SK-N-SH treated with all-trans-retinoic acid at 6 μM for 48 hours (cell line): ENCODE measurements around the gene PEPD.

ENCODE experiments used
- ATAC-seq: fragments of 200-7000 bp; cut with Tn5 transposase; 3 replicates; pipeline ENCODE4 v1.9.1; 2020; ENCODE audit warnings: mild to moderate bottlenecking, moderate library complexity
- ARNTL ChIP-seq: fragments of 450-650 bp; formaldehyde crosslinking; IDR thresholded peaks from 2 replicates; pipeline ENCODE4 v1.5.0; 2020; ENCODE audit warnings: low read depth, mild to moderate bottlenecking, moderate library complexity, borderline replicate concordance
- BACH2 ChIP-seq: fragments of 250-450 bp; sonication (Bioruptor Pico); IDR thresholded peaks from 2 replicates; pipeline ENCODE4 v1.9.0; 2021; ENCODE audit warnings: mild to moderate bottlenecking, borderline replicate concordance
- CREB5 ChIP-seq: fragments of 250-450 bp; sonication (Bioruptor Pico); IDR thresholded peaks from 2 replicates; pipeline ENCODE4 v1.5.1; 2020; ENCODE audit warnings: low read depth, mild to moderate bottlenecking, moderate library complexity
- CSDC2 ChIP-seq: fragments of 250-450 bp; sonication (Bioruptor Pico); IDR thresholded peaks from 2 replicates; pipeline ENCODE4 v1.5.0; 2020; ENCODE audit warnings: mild to moderate bottlenecking, moderate library complexity
- ESRRG ChIP-seq: fragments of 250-450 bp; sonication (Bioruptor Pico); IDR thresholded peaks from 2 replicates; pipeline ENCODE4 v1.6.1; 2021; ENCODE audit warnings: mild to moderate bottlenecking
- GLIS3 ChIP-seq: fragments of 250-450 bp; sonication (Bioruptor Pico); IDR thresholded peaks from 2 replicates; pipeline ENCODE4 v1.5.0; 2020; ENCODE audit warnings: mild to moderate bottlenecking, moderate library complexity
- OSR1 ChIP-seq: fragments of 250-450 bp; sonication (Bioruptor Pico); IDR thresholded peaks from 2 replicates; pipeline ENCODE4 v1.8.0; 2022; ENCODE audit warnings: moderate library complexity, mild to moderate bottlenecking, inconsistent platforms
- POU6F1 ChIP-seq: fragments of 250-450 bp; sonication (Bioruptor Pico); IDR thresholded peaks from 2 replicates; pipeline ENCODE4 v1.8.0; 2021; ENCODE audit warnings: low read depth, mild to moderate bottlenecking, moderate library complexity, borderline replicate concordance
- PPARA ChIP-seq: fragments of 250-450 bp; sonication (Bioruptor Pico); IDR thresholded peaks from 2 replicates; pipeline ENCODE4 v1.5.0; 2020; ENCODE audit warnings: mild to moderate bottlenecking, borderline replicate concordance
- RARB ChIP-seq: fragments of 250-450 bp; sonication (Bioruptor Pico); IDR thresholded peaks from 2 replicates; pipeline ENCODE4 v1.8.0; 2021; ENCODE audit warnings: mild to moderate bottlenecking, moderate library complexity
- SNAI2 ChIP-seq: fragments of 250-450 bp; sonication (Bioruptor Pico); IDR thresholded peaks from 2 replicates; pipeline ENCODE4 v1.5.0; 2020; ENCODE audit warnings: mild to moderate bottlenecking, moderate library complexity
- TCF4 ChIP-seq: fragments of 250-450 bp; sonication (Bioruptor Pico); IDR thresholded peaks from 2 replicates; pipeline ENCODE4 v1.8.0; 2021; ENCODE audit warnings: mild to moderate bottlenecking, moderate library complexity, borderline replicate concordance
- TOX ChIP-seq: fragments of 250-450 bp; sonication (Bioruptor Pico); IDR thresholded peaks from 2 replicates; pipeline ENCODE4 v1.8.0; 2021; ENCODE audit warnings: mild to moderate bottlenecking, moderate library complexity, borderline replicate concordance
- TSHZ2 ChIP-seq: fragments of 250-450 bp; sonication (Bioruptor Pico); IDR thresholded peaks from 2 replicates; pipeline ENCODE4 v1.5.0; 2020; ENCODE audit warnings: mild to moderate bottlenecking, moderate library complexity
- ZC3H10 ChIP-seq: fragments of 250-450 bp; sonication (Bioruptor Pico); IDR thresholded peaks from 2 replicates; pipeline ENCODE4 v1.5.1; 2021; ENCODE audit warnings: mild to moderate bottlenecking, moderate library complexity
- ZFP3 ChIP-seq: fragments of 250-450 bp; sonication (Bioruptor Pico); IDR thresholded peaks from 2 replicates; pipeline ENCODE4 v1.5.0; 2020; ENCODE audit warnings: mild to moderate bottlenecking, moderate library complexity
- ZFP30 ChIP-seq: fragments of 450-650 bp; formaldehyde crosslinking; IDR thresholded peaks from 2 replicates; pipeline ENCODE4 v1.5.0; 2022; ENCODE audit warnings: mild to moderate bottlenecking, moderate library complexity
- ZNF565 ChIP-seq: fragments of 450-650 bp; formaldehyde crosslinking; conservative IDR thresholded peaks from 2 replicates; pipeline ENCODE4 v1.5.0; 2020; ENCODE audit warnings: low read depth, mild to moderate bottlenecking, moderate library complexity
- ZNF70 ChIP-seq: fragments of 450-650 bp; formaldehyde crosslinking; IDR thresholded peaks from 2 replicates; pipeline ENCODE4 v1.5.0; 2020; ENCODE audit warnings: mild to moderate bottlenecking, moderate library complexity
- ZNF8 ChIP-seq: fragments of 450-650 bp; formaldehyde crosslinking; IDR thresholded peaks from 2 replicates; pipeline ENCODE4 v1.5.0; 2020; ENCODE audit warnings: mild to moderate bottlenecking, moderate library complexity
- TF ChIP-seq, protein P1 (sequence below): fragments of 250-450 bp; sonication (Bioruptor Pico); IDR thresholded peaks from 2 replicates; pipeline ENCODE4 v1.8.0; 2020; ENCODE audit warnings: mild to moderate bottlenecking, moderate library complexity, borderline replicate concordance
- TF ChIP-seq, protein P2 (sequence below): fragments of 250-450 bp; sonication (Bioruptor Pico); IDR thresholded peaks from 2 replicates; pipeline ENCODE4 v1.5.1; 2021; ENCODE audit warnings: mild to moderate bottlenecking, moderate library complexity

PEPD gene

GRCh38 chr19:33432015-33432414 lies 89.6 kb downstream of the PEPD start:
- TF ChIP-seq RARB (CRISPR knock-in tag) (no peak), ESRRG (no peak), TOX (no peak), ZNF565 (CRISPR knock-in tag) (no peak), SNAI2 (CRISPR knock-in tag) (no peak), ZNF8 (CRISPR knock-in tag) (no peak), BACH2 (CRISPR knock-in tag) (no peak), OSR1 (CRISPR knock-in tag) (no peak), ARNTL (CRISPR knock-in tag) (no peak), CSDC2 (CRISPR knock-in tag) (no peak), GLIS3 (CRISPR knock-in tag) (no peak), ZNF70 (no peak), PPARA (CRISPR knock-in tag) (no peak), ZFP30 (CRISPR knock-in tag) (no peak)
- TF ChIP-seq, protein P1, sequence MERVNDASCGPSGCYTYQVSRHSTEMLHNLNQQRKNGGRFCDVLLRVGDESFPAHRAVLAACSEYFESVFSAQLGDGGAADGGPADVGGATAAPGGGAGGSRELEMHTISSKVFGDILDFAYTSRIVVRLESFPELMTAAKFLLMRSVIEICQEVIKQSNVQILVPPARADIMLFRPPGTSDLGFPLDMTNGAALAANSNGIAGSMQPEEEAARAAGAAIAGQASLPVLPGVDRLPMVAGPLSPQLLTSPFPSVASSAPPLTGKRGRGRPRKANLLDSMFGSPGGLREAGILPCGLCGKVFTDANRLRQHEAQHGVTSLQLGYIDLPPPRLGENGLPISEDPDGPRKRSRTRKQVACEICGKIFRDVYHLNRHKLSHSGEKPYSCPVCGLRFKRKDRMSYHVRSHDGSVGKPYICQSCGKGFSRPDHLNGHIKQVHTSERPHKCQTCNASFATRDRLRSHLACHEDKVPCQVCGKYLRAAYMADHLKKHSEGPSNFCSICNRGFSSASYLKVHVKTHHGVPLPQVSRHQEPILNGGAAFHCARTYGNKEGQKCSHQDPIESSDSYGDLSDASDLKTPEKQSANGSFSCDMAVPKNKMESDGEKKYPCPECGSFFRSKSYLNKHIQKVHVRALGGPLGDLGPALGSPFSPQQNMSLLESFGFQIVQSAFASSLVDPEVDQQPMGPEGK (CRISPR knock-in tag) = no peak
- TF ChIP-seq, all 23 proteins: peak for 0
- ATAC-seq = no peak

- no peak for TF ChIP-seq OSR1 (CRISPR knock-in tag)
- TF ChIP-seq GLIS3 (CRISPR knock-in tag) = no peak
- peak; percentile 65 for TF ChIP-seq ZFP3 (CRISPR knock-in tag)
- TF ChIP-seq ZNF70 = no peak
- TF ChIP-seq TOX = no peak
- TF ChIP-seq ARNTL (CRISPR knock-in tag) = no peak
- TF ChIP-seq, all 23 proteins: peak for 1
- ATAC-seq = peak; percentile 92
Observed at GRCh38 chr19:33430674-33431277, 90.8 kb downstream of the PEPD start.

DNA sequence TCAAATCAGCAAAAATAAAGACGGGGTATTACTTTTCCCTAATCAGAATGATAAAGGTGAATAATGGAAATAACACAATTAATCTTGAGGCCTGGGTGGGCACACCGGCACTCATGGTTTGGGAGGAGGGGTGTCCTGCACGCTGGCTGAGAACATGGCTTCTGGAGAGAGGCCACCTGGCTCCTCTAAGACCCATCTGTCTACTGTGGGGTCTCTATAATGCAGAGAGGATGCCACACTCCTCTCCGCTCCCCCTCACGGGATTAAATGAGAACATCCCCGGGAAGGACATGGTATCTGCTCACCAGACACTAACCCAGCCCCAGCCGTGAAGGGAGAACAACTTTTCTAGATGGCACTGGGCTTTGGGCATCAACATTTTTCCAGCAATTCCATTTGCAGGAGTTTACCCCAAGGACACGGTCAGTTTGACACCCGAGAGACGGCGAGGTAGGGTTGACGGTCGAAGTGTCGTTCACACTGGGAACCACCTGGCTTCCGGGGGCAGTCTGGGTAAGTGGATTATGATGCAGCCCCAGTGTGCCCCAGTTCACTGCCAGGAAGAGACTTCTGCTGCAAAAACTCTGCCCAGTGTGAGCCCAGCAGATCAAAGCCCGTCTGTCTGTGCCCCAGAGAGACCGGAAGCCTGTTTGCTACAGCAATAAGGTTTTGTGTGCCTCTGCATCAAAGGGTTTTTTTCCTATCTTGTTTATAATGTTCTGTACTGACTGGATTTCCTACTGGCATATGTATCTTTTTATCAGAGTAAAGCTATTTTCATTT lies 91.5 kb downstream of the PEPD start:
- no peak for ATAC-seq

DNA sequence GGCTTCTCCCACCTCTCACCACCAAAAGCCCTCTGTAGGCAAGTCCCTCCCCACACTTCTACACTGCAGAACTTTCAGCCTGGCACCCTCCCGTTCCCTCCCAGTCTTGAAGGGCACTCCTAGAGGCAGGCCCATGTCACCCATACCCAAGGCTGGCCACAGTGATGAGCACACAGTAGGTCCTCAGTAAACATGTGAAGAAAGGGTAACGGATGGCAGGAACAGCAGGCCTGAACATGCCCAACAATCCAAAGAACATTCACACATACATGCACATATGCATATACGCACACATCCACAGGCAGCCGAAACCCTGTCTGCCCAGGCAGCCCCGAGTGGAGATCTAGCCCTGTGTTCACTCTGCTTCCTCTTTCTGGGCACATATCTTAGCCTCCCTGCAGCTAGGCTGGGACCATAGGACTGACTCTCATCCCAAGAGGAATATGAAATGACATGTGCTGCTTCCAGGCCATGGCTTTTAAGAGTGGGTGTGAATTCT lies 92.9 kb downstream of the PEPD start:
- ATAC-seq = no peak
- TF ChIP-seq ZNF70 (no peak), BACH2 (CRISPR knock-in tag) (no peak), ZC3H10 (no peak), POU6F1 (CRISPR knock-in tag) (no peak), CREB5 (CRISPR knock-in tag) (no peak), SNAI2 (CRISPR knock-in tag) (no peak), TCF4 (CRISPR knock-in tag) (no peak), ZFP30 (CRISPR knock-in tag) (no peak), ZNF8 (CRISPR knock-in tag) (no peak), RARB (CRISPR knock-in tag) (no peak), GLIS3 (CRISPR knock-in tag) (no peak), ESRRG (no peak), ZNF565 (CRISPR knock-in tag) (no peak), TSHZ2 (CRISPR knock-in tag) (no peak), ZFP3 (CRISPR knock-in tag) (no peak)
- TF ChIP-seq, protein P2, sequence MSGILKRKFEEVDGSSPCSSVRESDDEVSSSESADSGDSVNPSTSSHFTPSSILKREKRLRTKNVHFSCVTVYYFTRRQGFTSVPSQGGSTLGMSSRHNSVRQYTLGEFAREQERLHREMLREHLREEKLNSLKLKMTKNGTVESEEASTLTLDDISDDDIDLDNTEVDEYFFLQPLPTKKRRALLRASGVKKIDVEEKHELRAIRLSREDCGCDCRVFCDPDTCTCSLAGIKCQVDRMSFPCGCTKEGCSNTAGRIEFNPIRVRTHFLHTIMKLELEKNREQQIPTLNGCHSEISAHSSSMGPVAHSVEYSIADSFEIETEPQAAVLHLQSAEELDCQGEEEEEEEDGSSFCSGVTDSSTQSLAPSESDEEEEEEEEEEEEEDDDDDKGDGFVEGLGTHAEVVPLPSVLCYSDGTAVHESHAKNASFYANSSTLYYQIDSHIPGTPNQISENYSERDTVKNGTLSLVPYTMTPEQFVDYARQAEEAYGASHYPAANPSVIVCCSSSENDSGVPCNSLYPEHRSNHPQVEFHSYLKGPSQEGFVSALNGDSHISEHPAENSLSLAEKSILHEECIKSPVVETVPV (CRISPR knock-in tag) = no peak
- TF ChIP-seq, protein P1 (CRISPR knock-in tag) = no peak

More for the DNA sequence above, 91.5 kb downstream of the PEPD start:
- no peak for TF ChIP-seq OSR1 (CRISPR knock-in tag)
- no peak for TF ChIP-seq ESRRG
- no peak for TF ChIP-seq SNAI2 (CRISPR knock-in tag)
- TF ChIP-seq, all 23 proteins: peak for 0
